HEK293 (cell line): ENCODE results near the gene TDRD5.

ENCODE experiments used
- CTCF ChIA-PET: fragments of 350-600 bp; formaldehyde crosslinking; extraction: SDS; loops from one replicate; lab custom pipeline; 2021; ENCODE audit warnings: antibody characterized with exemption; lab: Yijun Ruan, JAX
- POLR2A ChIA-PET: fragments of 300-600 bp; formaldehyde crosslinking; extraction: SDS; loops from one replicate; lab custom pipeline; 2020; ENCODE audit warnings: antibody characterized with exemption, inconsistent platforms; lab: Yijun Ruan, JAX
- H3K27ac ChIP-seq: fragments of 200-500 bp; sonication (Bioruptor generic); 2 replicates; pipeline ENCODE4 v1.5.1; 2014; ENCODE audit warnings: low read depth, low read length, control low read depth, inconsistent platforms; ENCODE audit errors: extremely low read depth
- H3K36me3 ChIP-seq, 2 experiments: fragments of 200-500 bp in 1 of 2; sonication (Bioruptor generic) in 1 of 2; 1 replicate in 1 of 2; 2 replicates in 1 of 2; pipeline ENCODE4 v1.5.1; 2014 to 2017; ENCODE audit warnings: inconsistent platforms in 2 of 2, low read length in 2 of 2; ENCODE audit not compliant: control insufficient read depth in 2 of 2, insufficient read depth in 1 of 2
- H3K4me1 ChIP-seq: fragments of 200-500 bp; sonication (Bioruptor generic); 2 replicates; pipeline ENCODE4 v1.5.1; 2014; ENCODE audit warnings: mild to moderate bottlenecking, low read length, inconsistent platforms; ENCODE audit not compliant: control insufficient read depth, insufficient read depth
- H3K4me3 ChIP-seq: 2 replicates; pipeline ENCODE4 v1.5.1; 2011; ENCODE audit warnings: low read depth, mild to moderate bottlenecking, control low read depth, low read length, moderate library complexity
- H3K9me3 ChIP-seq: fragments of 200-500 bp; sonication (Bioruptor generic); 2 replicates; pipeline ENCODE4 v1.5.1; 2014; ENCODE audit warnings: low read depth, low read length, inconsistent platforms; ENCODE audit not compliant: control insufficient read depth, insufficient read depth
- GLI2 ChIP-seq: fragments of 450-650 bp; formaldehyde crosslinking; IDR thresholded peaks from 2 replicates; pipeline ENCODE4; 2017; ENCODE audit warnings: missing biosample characterization, missing genetic modification characterization, low read depth, borderline replicate concordance
- KLF8 ChIP-seq: fragments of 450-650 bp; formaldehyde crosslinking; IDR thresholded peaks from 2 replicates; pipeline ENCODE4 v1.5.1; 2016; ENCODE audit warnings: missing biosample characterization, missing genetic modification characterization
- SETDB1 ChIP-seq: IDR thresholded peaks from one replicate; pipeline ENCODE4 v1.6.1; 2017; ENCODE audit warnings: mild to moderate bottlenecking, low read length, moderate library complexity, mixed read lengths; ENCODE audit not compliant: insufficient read length
- SP7 ChIP-seq: fragments of 450-650 bp; formaldehyde crosslinking; IDR thresholded peaks from 2 replicates; pipeline ENCODE4 v1.5.1; 2016; ENCODE audit warnings: missing biosample characterization, missing genetic modification characterization
- TRIM28 ChIP-seq: IDR thresholded peaks from 2 replicates; pipeline ENCODE4 v1.6.1; 2011; ENCODE audit warnings: low read length, control low read depth, borderline replicate concordance
- ZBTB1 ChIP-seq: fragments of 450-650 bp; formaldehyde crosslinking; IDR thresholded peaks from 2 replicates; pipeline ENCODE4 v1.5.1; 2016; ENCODE audit warnings: missing biosample characterization, missing genetic modification characterization
- ZBTB20 ChIP-seq: fragments of 450-650 bp; formaldehyde crosslinking; IDR thresholded peaks from 2 replicates; pipeline ENCODE4 v1.5.1; 2016; ENCODE audit warnings: missing biosample characterization, missing genetic modification characterization
- ZNF132 ChIP-seq: fragments of 450-650 bp; formaldehyde crosslinking; IDR thresholded peaks from 2 replicates; pipeline ENCODE4 v1.5.1; 2017; ENCODE audit warnings: missing biosample characterization, missing genetic modification characterization, borderline replicate concordance
- ZNF335 ChIP-seq: fragments of 450-650 bp; formaldehyde crosslinking; conservative IDR thresholded peaks from 2 replicates; pipeline ENCODE4 v1.5.1; 2016; ENCODE audit warnings: missing biosample characterization, missing genetic modification characterization
- ZNF37A ChIP-seq: fragments of 450-650 bp; IDR thresholded peaks from 2 replicates; pipeline ENCODE4 v1.5.1; 2018; ENCODE audit warnings: missing biosample characterization, missing genetic modification characterization
- ZNF544 ChIP-seq: fragments of 450-650 bp; formaldehyde crosslinking; IDR thresholded peaks from 2 replicates; pipeline ENCODE4 v1.5.0; 2017; ENCODE audit warnings: missing biosample characterization, missing genetic modification characterization
- ZNF596 ChIP-seq: fragments of 450-650 bp; IDR thresholded peaks from 2 replicates; pipeline ENCODE4 v1.5.0; 2018; ENCODE audit warnings: missing biosample characterization, mild to moderate bottlenecking, missing genetic modification characterization, moderate library complexity
- ZNF626 ChIP-seq: fragments of 450-650 bp; sonication (Bioruptor Pico); formaldehyde crosslinking; IDR thresholded peaks from 2 replicates; pipeline ENCODE4 v1.5.1; 2018; ENCODE audit warnings: missing biosample characterization, missing genetic modification characterization, inconsistent platforms
- ZSCAN18 ChIP-seq: fragments of 450-650 bp; formaldehyde crosslinking; IDR thresholded peaks from 2 replicates; pipeline ENCODE4 v1.5.1; 2016; ENCODE audit warnings: missing biosample characterization, missing genetic modification characterization
- TF ChIP-seq, protein P1 (sequence below): fragments of 450-650 bp; formaldehyde crosslinking; IDR thresholded peaks from 2 replicates; pipeline ENCODE4 v1.5.1; 2016; ENCODE audit warnings: missing biosample characterization, missing genetic modification characterization
- TF ChIP-seq, protein P2 (sequence below): fragments of 450-650 bp; formaldehyde crosslinking; IDR thresholded peaks from 2 replicates; pipeline ENCODE4 v1.5.1; 2017; ENCODE audit warnings: missing biosample characterization, missing genetic modification characterization
- TF ChIP-seq, protein P3 (sequence below): fragments of 450-650 bp; formaldehyde crosslinking; IDR thresholded peaks from 2 replicates; pipeline ENCODE4 v1.5.1; 2016; ENCODE audit warnings: missing biosample characterization, missing genetic modification characterization

The TDRD5 gene

DNA sequence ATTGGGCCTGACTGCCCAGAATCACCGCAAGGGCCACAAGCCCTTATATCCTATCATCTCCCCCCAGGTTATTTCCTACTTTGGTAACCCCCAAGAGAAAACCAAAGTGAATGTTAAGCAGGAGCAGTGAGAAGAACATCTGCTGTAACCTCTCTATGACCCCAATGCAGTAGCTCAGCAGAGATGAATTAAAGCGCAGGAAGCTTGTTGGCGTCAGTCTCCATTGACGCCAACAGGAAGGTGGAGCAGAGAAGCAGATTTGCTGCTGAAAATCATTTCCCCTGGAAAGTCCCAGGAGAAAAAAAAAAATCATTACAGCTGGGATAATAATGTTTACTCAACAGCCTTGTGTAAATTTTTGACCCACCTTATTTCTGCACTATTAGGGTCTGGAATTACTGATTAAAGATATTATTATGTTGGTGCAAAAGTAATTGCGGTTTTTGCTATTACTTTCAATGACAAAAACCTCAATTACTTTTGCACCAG, 118.3 kb downstream of the TDRD5 start:
- Histone ChIP-seq H3K36me3 (no peaks in the 10 kb centered on the region), H3K4me1 (no peaks in the 10 kb centered on the region), H3K27ac (no peak overlapping the region), H3K4me3 (no peak overlapping the region), H3K9me3 (no peaks in the 10 kb centered on the region)
- CTCF ChIA-PET, result interaction anchor here (0.6 to 3.9 kb wide), 7 partner anchors 22 to 470 kb away, joined by 3 to 49 read pairs (median 6); no protein-coding TSS in a partner anchor
- POLR2A ChIA-PET, result no interaction called here
- TF ChIP-seq ZSCAN18 (tag by site-specific recombination) (no peak), ZNF544 (tag by site-specific recombination) (no peak), GLI2 (tag by site-specific recombination) (no peak), ZBTB20 (no peak), KLF8 (tag by site-specific recombination) (no peak), ZNF37A (no peak), SP7 (tag by site-specific recombination) (no peak)
- TF ChIP-seq, protein P1, sequence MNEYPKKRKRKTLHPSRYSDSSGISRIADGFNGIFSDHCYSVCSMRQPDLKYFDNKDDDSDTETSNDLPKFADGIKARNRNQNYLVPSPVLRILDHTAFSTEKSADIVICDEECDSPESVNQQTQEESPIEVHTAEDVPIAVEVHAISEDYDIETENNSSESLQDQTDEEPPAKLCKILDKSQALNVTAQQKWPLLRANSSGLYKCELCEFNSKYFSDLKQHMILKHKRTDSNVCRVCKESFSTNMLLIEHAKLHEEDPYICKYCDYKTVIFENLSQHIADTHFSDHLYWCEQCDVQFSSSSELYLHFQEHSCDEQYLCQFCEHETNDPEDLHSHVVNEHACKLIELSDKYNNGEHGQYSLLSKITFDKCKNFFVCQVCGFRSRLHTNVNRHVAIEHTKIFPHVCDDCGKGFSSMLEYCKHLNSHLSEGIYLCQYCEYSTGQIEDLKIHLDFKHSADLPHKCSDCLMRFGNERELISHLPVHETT (tag by site-specific recombination), result no peak
- TF ChIP-seq, protein P2, sequence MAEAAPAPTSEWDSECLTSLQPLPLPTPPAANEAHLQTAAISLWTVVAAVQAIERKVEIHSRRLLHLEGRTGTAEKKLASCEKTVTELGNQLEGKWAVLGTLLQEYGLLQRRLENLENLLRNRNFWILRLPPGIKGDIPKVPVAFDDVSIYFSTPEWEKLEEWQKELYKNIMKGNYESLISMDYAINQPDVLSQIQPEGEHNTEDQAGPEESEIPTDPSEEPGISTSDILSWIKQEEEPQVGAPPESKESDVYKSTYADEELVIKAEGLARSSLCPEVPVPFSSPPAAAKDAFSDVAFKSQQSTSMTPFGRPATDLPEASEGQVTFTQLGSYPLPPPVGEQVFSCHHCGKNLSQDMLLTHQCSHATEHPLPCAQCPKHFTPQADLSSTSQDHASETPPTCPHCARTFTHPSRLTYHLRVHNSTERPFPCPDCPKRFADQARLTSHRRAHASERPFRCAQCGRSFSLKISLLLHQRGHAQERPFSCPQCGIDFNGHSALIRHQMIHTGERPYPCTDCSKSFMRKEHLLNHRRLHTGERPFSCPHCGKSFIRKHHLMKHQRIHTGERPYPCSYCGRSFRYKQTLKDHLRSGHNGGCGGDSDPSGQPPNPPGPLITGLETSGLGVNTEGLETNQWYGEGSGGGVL, result no peak

- no peak for TF ChIP-seq ZBTB1
- no peak for TF ChIP-seq ZNF596 (tag by site-specific recombination)
- TF ChIP-seq TRIM28, result peak; percentile 86
- peak; percentile 96 for TF ChIP-seq SETDB1
- CTCF ChIA-PET, result interaction anchor here (0.7 to 1.2 kb wide), 4 partner anchors 13 to 100 kb away, joined by 3 to 7 read pairs (median 3); no protein-coding TSS in a partner anchor
- POLR2A ChIA-PET, result no interaction called here
Measured at GRCh38 chr1:179714159-179714558, 122.5 kb downstream of the TDRD5 start.

DNA sequence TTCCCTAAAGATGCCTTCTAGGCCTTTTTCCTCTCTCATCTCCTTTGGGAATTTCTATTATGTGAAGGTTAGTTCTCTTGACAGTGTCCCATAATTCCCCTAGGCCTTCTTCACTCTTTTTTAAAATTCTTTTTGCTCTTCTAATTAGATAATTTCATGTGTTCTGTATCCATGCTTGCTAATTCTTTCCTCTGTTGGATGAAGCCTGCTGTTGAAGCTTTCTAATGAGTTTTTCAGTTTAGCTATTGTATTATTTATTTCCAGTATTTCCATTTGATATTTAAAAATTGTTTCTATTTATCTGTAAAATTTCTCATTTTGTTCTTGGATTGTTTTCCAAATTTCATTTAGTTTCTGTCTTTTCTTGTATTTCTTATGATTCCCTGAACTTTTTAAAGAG, 123.0 kb downstream of the TDRD5 start:
- no peak overlapping the region for H3K4me3 ChIP-seq
- H3K4me1 ChIP-seq, result no peaks in the 10 kb centered on the region
- TF ChIP-seq, protein P3, sequence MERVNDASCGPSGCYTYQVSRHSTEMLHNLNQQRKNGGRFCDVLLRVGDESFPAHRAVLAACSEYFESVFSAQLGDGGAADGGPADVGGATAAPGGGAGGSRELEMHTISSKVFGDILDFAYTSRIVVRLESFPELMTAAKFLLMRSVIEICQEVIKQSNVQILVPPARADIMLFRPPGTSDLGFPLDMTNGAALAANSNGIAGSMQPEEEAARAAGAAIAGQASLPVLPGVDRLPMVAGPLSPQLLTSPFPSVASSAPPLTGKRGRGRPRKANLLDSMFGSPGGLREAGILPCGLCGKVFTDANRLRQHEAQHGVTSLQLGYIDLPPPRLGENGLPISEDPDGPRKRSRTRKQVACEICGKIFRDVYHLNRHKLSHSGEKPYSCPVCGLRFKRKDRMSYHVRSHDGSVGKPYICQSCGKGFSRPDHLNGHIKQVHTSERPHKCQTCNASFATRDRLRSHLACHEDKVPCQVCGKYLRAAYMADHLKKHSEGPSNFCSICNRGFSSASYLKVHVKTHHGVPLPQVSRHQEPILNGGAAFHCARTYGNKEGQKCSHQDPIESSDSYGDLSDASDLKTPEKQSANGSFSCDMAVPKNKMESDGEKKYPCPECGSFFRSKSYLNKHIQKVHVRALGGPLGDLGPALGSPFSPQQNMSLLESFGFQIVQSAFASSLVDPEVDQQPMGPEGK (tag by site-specific recombination), result no peak
- TF ChIP-seq ZNF335 (tag by site-specific recombination) (no peak), ZNF626 (0 out of 2 replicates have a peak, but pooled peaks have one; percentile 25), ZNF132 (tag by site-specific recombination) (no peak)
- H3K36me3 ChIP-seq, result no peaks in the 10 kb centered on the region
- POLR2A ChIA-PET, result no interaction called here
- CTCF ChIA-PET, result interaction anchor here (0.7 to 1.2 kb wide), 3 partner anchors 13 to 99 kb away, joined by 3 read pairs; no protein-coding TSS in a partner anchor
- H3K9me3 ChIP-seq, result no peaks in the 10 kb centered on the region
- no peak overlapping the region for H3K27ac ChIP-seq

More at GRCh38 chr1:179714159-179714558, 122.5 kb downstream of the TDRD5 start:
- no peaks in the 10 kb centered on the region for H3K9me3 ChIP-seq
- H3K36me3 ChIP-seq, result no peaks in the 10 kb centered on the region
- no peak overlapping the region for H3K27ac ChIP-seq
- no peaks in the 10 kb centered on the region for H3K4me1 ChIP-seq
- no peak overlapping the region for H3K4me3 ChIP-seq
